Endodermal cell (in vitro differentiated cells): ENCODE data around the gene ACTRT2. TPM values are rescaled to one million over a fixed set of nuclear protein-coding genes. Genes with fewer than 3 reads are reported as not detected.

Experiments
- DNase-seq: peaks from one replicate; pipeline ENCODE4 v3.0.0-alpha.2; 2017
- H3K27ac ChIP-seq: 2 replicates; pipeline ENCODE4 v1.5.1; 2013; ENCODE audit warnings: mild to moderate bottlenecking, low read depth, low read length, moderate library complexity
- H3K27me3 ChIP-seq: 2 replicates; pipeline ENCODE4 v1.6.1; 2013; ENCODE audit warnings: mild to moderate bottlenecking, low read length, moderate library complexity; ENCODE audit not compliant: insufficient read depth, control insufficient read depth, poor library complexity, severe bottlenecking
- H3K36me3 ChIP-seq: 2 replicates; pipeline ENCODE4 v1.7.0; 2013; ENCODE audit warnings: mild to moderate bottlenecking, low read length, moderate library complexity; ENCODE audit not compliant: control insufficient read depth, insufficient read depth
- H3K4me1 ChIP-seq: one replicate; pipeline ENCODE4 v1.7.0; 2013; ENCODE audit warnings: low read length; ENCODE audit not compliant: control insufficient read depth, insufficient read depth
- H3K4me3 ChIP-seq: 2 replicates; pipeline ENCODE4 v1.5.1; 2013; ENCODE audit warnings: mild to moderate bottlenecking, low read length, moderate library complexity
- H3K9ac ChIP-seq: 2 replicates; pipeline ENCODE4 v1.6.1; 2013; ENCODE audit warnings: mild to moderate bottlenecking, low read length, moderate library complexity; ENCODE audit not compliant: poor library complexity, severe bottlenecking; ENCODE audit errors: extremely low read depth
- H3K9me3 ChIP-seq: 2 replicates; pipeline ENCODE4 v1.6.1; 2013; ENCODE audit warnings: mild to moderate bottlenecking, low read length, moderate library complexity; ENCODE audit not compliant: control insufficient read depth
- H3K27ac Mint-ChIP-seq: 2 replicates; pipeline ENCODE4 v1.8.0; 2020; ENCODE audit warnings: mixed read lengths
- H3K27me3 Mint-ChIP-seq: 2 replicates; pipeline ENCODE4 v1.8.0; 2021; ENCODE audit warnings: mild to moderate bottlenecking, mixed read lengths; ENCODE audit not compliant: insufficient read depth
- H3K36me3 Mint-ChIP-seq: 2 replicates; pipeline ENCODE4 v1.8.0; 2020; ENCODE audit warnings: low read depth, mixed read lengths
- H3K4me1 Mint-ChIP-seq: 2 replicates; pipeline ENCODE4 v1.8.0; 2020; ENCODE audit warnings: mixed read lengths
- H3K4me3 Mint-ChIP-seq: 2 replicates; pipeline ENCODE4 v1.8.0; 2020; ENCODE audit warnings: mild to moderate bottlenecking, moderate library complexity, mixed read lengths
- H3K9me3 Mint-ChIP-seq: 2 replicates; pipeline ENCODE4 v1.8.0; 2020; ENCODE audit warnings: mild to moderate bottlenecking, mixed read lengths
- CTCF ChIP-seq: fragments of 200-600 bp; sonication (generic); conservative IDR thresholded peaks from 2 replicates; pipeline ENCODE4 v1.5.0; 2021; ENCODE audit warnings: antibody characterized with exemption, mild to moderate bottlenecking
- WGBS, 2 experiments: methylation state at CpG; one replicate each; pipeline versions ENCODE4 v1.1.5 to v1.1.7; 2013; ENCODE audit warnings: missing lambda C conversion rate in 2 of 2, mixed read lengths in 1 of 2; ENCODE audit not compliant: insufficient coverage in 1 of 2, insufficient read length in 1 of 2; 5-methylcytosine and 5-hydroxymethylcytosine counted together
- total RNA-seq, 2 donors: library from RNA; stranded (reverse); fragmentation: NEBNext Ultra II Directional in 1 of 2; extraction: Animal tissue kit (Norgen Biotek cat#: 25700) in 1 of 2; gene quantifications; 2 replicates in 1 of 2; 3 replicates in 1 of 2; pipeline ENCODE4 v1.2.1, GENCODE V29; 2021

The ACTRT2 gene
- total RNA-seq, 2 donors from 2014 or later = not detected

- no peak for TF ChIP-seq CTCF
- no peak overlapping the region for H3K4me3 Mint-ChIP-seq
- H3K4me1 Mint-ChIP-seq = no peaks in the 10 kb centered on the region
- Histone ChIP-seq H3K9me3 (peaks cover 31% of the 10 kb centered on the region), H3K27ac (no peak overlapping the region), H3K36me3 (no peaks in the 10 kb centered on the region), H3K4me3 (no peak overlapping the region), H3K27me3 (no peaks in the 10 kb centered on the region), H3K9ac (no peak overlapping the region), H3K4me1 (no peaks in the 10 kb centered on the region)
- H3K9me3 Mint-ChIP-seq = peaks cover 94% of the 10 kb centered on the region
- H3K36me3 Mint-ChIP-seq = no peaks in the 10 kb centered on the region
- no peaks in the 10 kb centered on the region for H3K27me3 Mint-ChIP-seq
- DNase-seq = no peak
- H3K27ac Mint-ChIP-seq = no peak overlapping the region
- 15 to 52% methylated on average over 3 to 8 of the region's 8 CpGs for WGBS, 2 experiments
Observed at GRCh38 chr1:3005771-3006170, 15.5 kb upstream of the ACTRT2 start.

DNA sequence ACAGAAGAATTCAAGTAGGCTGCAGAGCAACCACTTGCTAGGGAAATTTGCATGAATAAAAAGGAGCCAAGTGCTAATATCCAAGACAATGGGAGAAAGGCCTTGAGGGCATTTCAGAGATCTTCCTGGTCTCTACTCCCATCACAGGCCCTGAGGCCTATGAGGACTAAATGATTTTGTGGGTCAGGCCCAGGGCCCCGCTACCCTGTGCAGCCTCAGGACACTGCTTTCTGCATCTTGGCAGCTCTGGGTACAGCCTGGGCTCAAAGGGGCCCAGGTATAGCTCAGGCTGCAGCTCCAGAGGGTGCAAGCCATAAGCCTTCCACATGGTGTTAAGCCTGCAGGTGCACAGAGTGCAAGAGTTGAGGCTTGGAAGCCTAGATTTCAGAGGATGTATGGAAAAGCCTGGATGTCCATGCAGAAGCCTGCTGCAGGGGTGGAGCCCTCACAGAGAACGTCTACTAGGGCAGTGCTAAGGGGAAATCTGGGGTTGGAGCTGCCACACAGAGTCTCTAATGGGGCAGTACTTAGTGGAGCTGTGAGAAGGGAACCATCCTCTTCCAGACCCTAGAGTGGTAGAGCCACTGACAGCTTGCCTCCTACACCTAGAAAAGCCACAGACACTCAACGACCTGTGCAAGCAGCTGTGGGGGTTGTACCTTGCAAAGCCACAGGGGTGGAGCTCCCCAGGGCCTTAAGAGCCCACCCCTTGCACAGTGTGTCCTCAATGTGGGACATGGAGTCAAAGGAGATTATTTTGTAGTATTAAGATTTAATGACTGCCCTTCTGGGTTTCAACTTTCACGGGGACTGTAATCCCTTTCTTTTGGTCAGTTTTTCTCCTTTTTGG is 13.7 kb upstream of the ACTRT2 start:
- Mint-ChIP-seq H3K9me3 (peaks cover 87% of the 10 kb centered on the region), H3K36me3 (no peaks in the 10 kb centered on the region), H3K27me3 (no peaks in the 10 kb centered on the region), H3K4me1 (no peaks in the 10 kb centered on the region), H3K27ac (no peak overlapping the region), H3K4me3 (no peak overlapping the region)
- no peaks in the 10 kb centered on the region for H3K4me1 ChIP-seq
- no peak for DNase-seq
- no peak for TF ChIP-seq CTCF
- H3K9me3 ChIP-seq = peaks cover 31% of the 10 kb centered on the region
- H3K27me3 ChIP-seq = no peaks in the 10 kb centered on the region
- WGBS, 2 experiments = 51 to 62% methylated on average over 2 to 4 of the region's 4 CpGs
- no peak overlapping the region for H3K9ac ChIP-seq
- no peak overlapping the region for H3K4me3 ChIP-seq
- H3K36me3 ChIP-seq = no peaks in the 10 kb centered on the region
- no peak overlapping the region for H3K27ac ChIP-seq

GRCh38 chr1:3009021-3009420 is 12.2 kb upstream of the ACTRT2 start:
- no peak overlapping the region for H3K27ac ChIP-seq
- H3K27ac Mint-ChIP-seq = no peak overlapping the region
- WGBS, 2 experiments = 78% methylated on average over 3 to 6 of the region's 6 CpGs
- H3K4me3 ChIP-seq = no peak overlapping the region
- H3K9me3 Mint-ChIP-seq = peaks cover 80% of the 10 kb centered on the region
- H3K27me3 Mint-ChIP-seq = no peaks in the 10 kb centered on the region
- DNase-seq = no peak
- H3K36me3 Mint-ChIP-seq = no peaks in the 10 kb centered on the region
- no peaks in the 10 kb centered on the region for H3K27me3 ChIP-seq
- no peaks in the 10 kb centered on the region for H3K4me1 Mint-ChIP-seq
- peaks cover 31% of the 10 kb centered on the region for H3K9me3 ChIP-seq
- no peak overlapping the region for H3K4me3 Mint-ChIP-seq
- no peak for TF ChIP-seq CTCF
- H3K36me3 ChIP-seq = no peaks in the 10 kb centered on the region
- H3K9ac ChIP-seq = no peak overlapping the region
- H3K4me1 ChIP-seq = no peaks in the 10 kb centered on the region
